ENCODE data around the gene ACTRT3.

The ACTRT3 gene

GRCh38 chr3:169804681-169805080 lies 35.3 kb upstream of the ACTRT3 start:
- Histone ChIP-seq H3K27ac (ENCODE audit: extremely low read depth, low read depth, low read length) (no peak overlapping the region), H3K36me3 (ENCODE audit: control insufficient read depth in 2 of 2, insufficient read depth in 1 of 2, low read length in 2 of 2) (peaks cover 6 to 38% of the 10 kb centered on the region in 2 experiments; a peak in 2 of 3 replicates), H3K4me1 (ENCODE audit: control insufficient read depth, insufficient read depth, low read length) (no peaks in the 10 kb centered on the region), H3K4me3 (ENCODE audit: low read depth, low read length) (no peak overlapping the region), H3K9me3 (ENCODE audit: control insufficient read depth, insufficient read depth, low read depth, low read length) (no peaks in the 10 kb centered on the region)
- CTCF ChIA-PET = no interaction called here
- TF ChIP-seq ZNF211 (tag by site-specific recombination; IDR thresholded peaks at IDR 0.05; ENCODE audit: low read depth) (no peak), ZSCAN4 (tag by site-specific recombination; IDR thresholded peaks at IDR 0.05) (no peak), ZNF18 (tag by site-specific recombination; IDR thresholded peaks at IDR 0.05) (no peak), ZNF433 (tag by site-specific recombination; IDR thresholded peaks at IDR 0.05; ENCODE audit: low read depth) (no peak), ZBTB6 (tag by site-specific recombination; IDR thresholded peaks at IDR 0.05) (no peak), ZNF132 (tag by site-specific recombination; IDR thresholded peaks at IDR 0.05; ENCODE audit: borderline replicate concordance) (no peak), SP2 (tag by site-specific recombination; IDR thresholded peaks at IDR 0.05) (no peak), ZNF366 (tag by site-specific recombination; conservative IDR thresholded peaks at IDR 0.05) (no peak), ZNF510 (tag by site-specific recombination; IDR thresholded peaks at IDR 0.05; ENCODE audit: insufficient replicate concordance) (no peak), WT1 (tag by site-specific recombination; IDR thresholded peaks at IDR 0.05) (no peak), ZBTB48 (tag by site-specific recombination; IDR thresholded peaks at IDR 0.05) (no peak), SP3 (tag by site-specific recombination; IDR thresholded peaks at IDR 0.05) (no peak), ZNF629 (tag by site-specific recombination; IDR thresholded peaks at IDR 0.05) (no peak), FEZF1 (tag by site-specific recombination; IDR thresholded peaks at IDR 0.05) (no peak), ZNF776 (tag by site-specific recombination; IDR thresholded peaks at IDR 0.05; ENCODE audit: borderline replicate concordance) (no peak), GLIS2 (tag by site-specific recombination; IDR thresholded peaks at IDR 0.05) (no peak)
- TF ChIP-seq, protein P1, sequence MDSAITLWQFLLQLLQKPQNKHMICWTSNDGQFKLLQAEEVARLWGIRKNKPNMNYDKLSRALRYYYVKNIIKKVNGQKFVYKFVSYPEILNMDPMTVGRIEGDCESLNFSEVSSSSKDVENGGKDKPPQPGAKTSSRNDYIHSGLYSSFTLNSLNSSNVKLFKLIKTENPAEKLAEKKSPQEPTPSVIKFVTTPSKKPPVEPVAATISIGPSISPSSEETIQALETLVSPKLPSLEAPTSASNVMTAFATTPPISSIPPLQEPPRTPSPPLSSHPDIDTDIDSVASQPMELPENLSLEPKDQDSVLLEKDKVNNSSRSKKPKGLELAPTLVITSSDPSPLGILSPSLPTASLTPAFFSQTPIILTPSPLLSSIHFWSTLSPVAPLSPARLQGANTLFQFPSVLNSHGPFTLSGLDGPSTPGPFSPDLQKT (IDR thresholded peaks at IDR 0.05; ENCODE audit: borderline replicate concordance, low read depth, low read length) = no peak
- TF ChIP-seq, protein P2, sequence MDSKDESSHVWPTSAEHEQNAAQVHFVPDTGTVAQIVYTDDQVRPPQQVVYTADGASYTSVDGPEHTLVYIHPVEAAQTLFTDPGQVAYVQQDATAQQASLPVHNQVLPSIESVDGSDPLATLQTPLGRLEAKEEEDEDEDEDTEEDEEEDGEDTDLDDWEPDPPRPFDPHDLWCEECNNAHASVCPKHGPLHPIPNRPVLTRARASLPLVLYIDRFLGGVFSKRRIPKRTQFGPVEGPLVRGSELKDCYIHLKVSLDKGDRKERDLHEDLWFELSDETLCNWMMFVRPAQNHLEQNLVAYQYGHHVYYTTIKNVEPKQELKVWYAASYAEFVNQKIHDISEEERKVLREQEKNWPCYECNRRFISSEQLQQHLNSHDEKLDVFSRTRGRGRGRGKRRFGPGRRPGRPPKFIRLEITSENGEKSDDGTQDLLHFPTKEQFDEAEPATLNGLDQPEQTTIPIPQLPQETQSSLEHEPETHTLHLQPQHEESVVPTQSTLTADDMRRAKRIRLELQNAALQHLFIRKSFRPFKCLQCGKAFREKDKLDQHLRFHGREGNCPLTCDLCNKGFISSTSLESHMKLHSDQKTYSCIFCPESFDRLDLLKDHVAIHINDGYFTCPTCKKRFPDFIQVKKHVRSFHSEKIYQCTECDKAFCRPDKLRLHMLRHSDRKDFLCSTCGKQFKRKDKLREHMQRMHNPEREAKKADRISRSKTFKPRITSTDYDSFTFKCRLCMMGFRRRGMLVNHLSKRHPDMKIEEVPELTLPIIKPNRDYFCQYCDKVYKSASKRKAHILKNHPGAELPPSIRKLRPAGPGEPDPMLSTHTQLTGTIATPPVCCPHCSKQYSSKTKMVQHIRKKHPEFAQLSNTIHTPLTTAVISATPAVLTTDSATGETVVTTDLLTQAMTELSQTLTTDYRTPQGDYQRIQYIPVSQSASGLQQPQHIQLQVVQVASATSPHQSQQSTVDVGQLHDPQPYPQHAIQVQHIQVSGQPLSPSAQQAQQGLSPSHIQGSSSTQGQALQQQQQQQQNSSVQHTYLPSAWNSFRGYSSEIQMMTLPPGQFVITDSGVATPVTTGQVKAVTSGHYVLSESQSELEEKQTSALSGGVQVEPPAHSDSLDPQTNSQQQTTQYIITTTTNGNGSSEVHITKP (tag by site-specific recombination; IDR thresholded peaks at IDR 0.05) = no peak
- TF ChIP-seq, protein P3, sequence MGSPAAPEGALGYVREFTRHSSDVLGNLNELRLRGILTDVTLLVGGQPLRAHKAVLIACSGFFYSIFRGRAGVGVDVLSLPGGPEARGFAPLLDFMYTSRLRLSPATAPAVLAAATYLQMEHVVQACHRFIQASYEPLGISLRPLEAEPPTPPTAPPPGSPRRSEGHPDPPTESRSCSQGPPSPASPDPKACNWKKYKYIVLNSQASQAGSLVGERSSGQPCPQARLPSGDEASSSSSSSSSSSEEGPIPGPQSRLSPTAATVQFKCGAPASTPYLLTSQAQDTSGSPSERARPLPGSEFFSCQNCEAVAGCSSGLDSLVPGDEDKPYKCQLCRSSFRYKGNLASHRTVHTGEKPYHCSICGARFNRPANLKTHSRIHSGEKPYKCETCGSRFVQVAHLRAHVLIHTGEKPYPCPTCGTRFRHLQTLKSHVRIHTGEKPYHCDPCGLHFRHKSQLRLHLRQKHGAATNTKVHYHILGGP (tag by site-specific recombination; IDR thresholded peaks at IDR 0.05) = no peak
- POLR2A ChIA-PET = no interaction called here

Data from HEK293 (cell line).